LNCaP clone FGC (cell line): ENCODE data around the gene BSCL2.

Experiments
- DNase-seq: peaks from one replicate; pipeline ENCODE4 v3.0.0-alpha.2; 2011; ENCODE audit warnings: low read depth
- H3K4me3 ChIP-seq: 2 replicates; pipeline ENCODE4 v1.5.1; 2011; ENCODE audit warnings: mild to moderate bottlenecking, low read depth, low read length, control low read depth
- TF ChIP-seq, protein P1 (sequence below): IDR thresholded peaks from 2 replicates; pipeline ENCODE4 v1.5.1; 2012; ENCODE audit warnings: mild to moderate bottlenecking; ENCODE audit not compliant: control insufficient read depth, insufficient read depth; ENCODE audit errors: extremely low read depth

The BSCL2 gene

DNA sequence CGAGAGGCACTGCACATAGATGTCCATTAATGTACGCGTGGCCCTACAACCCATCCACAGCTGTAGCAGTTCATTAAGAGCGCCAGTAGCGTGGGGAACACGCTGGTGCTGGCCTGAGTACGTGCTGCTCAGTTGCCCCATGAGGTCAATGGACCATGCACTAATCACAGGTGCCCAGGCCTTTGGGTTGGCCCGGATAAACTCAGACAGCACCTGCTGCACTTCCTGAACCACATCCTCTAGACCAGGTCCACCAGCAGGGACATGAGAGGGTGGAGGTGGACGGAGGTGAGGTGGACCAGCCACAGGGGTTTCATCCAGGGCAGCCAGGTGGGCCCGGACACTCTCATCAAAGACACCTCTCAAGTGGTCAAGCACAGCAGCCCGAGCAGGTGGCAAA lies 57.7 kb downstream of the BSCL2 start:
- H3K4me3 ChIP-seq: no peak overlapping the region
- TF ChIP-seq, protein P1, sequence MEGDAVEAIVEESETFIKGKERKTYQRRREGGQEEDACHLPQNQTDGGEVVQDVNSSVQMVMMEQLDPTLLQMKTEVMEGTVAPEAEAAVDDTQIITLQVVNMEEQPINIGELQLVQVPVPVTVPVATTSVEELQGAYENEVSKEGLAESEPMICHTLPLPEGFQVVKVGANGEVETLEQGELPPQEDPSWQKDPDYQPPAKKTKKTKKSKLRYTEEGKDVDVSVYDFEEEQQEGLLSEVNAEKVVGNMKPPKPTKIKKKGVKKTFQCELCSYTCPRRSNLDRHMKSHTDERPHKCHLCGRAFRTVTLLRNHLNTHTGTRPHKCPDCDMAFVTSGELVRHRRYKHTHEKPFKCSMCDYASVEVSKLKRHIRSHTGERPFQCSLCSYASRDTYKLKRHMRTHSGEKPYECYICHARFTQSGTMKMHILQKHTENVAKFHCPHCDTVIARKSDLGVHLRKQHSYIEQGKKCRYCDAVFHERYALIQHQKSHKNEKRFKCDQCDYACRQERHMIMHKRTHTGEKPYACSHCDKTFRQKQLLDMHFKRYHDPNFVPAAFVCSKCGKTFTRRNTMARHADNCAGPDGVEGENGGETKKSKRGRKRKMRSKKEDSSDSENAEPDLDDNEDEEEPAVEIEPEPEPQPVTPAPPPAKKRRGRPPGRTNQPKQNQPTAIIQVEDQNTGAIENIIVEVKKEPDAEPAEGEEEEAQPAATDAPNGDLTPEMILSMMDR: no peak
- DNase-seq: no peak

DNA sequence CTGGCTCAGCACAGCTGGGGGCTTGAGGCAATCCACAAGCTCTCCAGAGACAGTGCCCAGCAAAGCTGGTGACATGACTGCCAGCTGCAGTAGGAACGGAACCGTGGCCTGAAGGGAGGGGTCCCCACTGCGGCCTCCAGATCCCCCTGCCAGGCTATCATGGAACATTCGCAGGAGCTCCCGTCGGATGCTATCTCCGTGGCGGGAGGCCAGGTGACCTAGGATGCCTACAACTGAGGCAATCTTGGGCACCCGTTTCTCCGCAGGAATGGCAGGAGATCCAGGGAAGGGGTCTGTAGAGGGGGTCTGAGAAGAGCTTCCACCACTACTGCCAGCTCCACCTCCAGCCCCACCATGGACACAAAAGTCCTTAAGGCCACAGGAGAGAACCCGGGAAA lies 58.3 kb downstream of the BSCL2 start:
- no peak overlapping the region for H3K4me3 ChIP-seq
- TF ChIP-seq, protein P1: no peak

DNA sequence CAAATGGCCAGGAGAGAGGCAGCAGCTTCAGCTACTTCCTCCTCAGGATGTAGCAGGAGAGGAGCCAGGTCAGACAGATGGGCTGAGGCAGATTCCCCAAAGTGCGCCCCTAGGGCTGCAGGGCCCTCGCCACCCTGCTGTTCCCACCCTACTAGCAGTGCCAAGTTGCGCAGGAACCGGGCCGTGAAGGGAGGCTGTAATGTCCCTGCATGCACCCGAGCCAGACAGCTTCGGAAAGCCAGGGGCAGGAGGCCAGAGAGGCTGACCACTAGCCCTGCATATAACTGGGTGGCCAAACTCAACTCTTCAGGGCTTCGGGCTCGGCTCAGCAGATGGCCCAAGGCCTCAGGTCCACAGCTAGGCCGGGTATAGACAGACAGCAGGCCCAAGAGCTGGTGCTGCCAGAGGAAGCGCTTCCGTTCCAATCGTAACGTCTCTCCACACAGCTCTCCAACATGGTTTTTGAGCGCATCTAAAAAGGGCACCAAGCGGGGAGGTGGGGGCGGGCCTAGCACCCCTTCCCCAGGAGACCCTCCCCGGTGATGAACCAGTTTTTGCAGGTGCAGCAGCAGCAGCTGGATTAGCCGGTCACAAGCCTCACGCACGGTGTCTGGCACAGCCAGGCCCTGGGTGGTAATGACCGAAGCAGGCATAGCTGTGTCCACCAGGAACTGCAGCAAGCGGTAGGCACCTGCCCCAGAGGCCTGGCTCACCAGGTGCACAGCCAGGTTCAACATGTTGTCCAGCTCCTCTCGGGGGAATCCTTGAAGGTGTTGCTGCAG lies 58.8 kb downstream of the BSCL2 start:
- TF ChIP-seq, protein P1: no peak
- no peak for DNase-seq
- no peak overlapping the region for H3K4me3 ChIP-seq

More for the DNA sequence above, 58.3 kb downstream of the BSCL2 start:
- DNase-seq: no peak

DNA sequence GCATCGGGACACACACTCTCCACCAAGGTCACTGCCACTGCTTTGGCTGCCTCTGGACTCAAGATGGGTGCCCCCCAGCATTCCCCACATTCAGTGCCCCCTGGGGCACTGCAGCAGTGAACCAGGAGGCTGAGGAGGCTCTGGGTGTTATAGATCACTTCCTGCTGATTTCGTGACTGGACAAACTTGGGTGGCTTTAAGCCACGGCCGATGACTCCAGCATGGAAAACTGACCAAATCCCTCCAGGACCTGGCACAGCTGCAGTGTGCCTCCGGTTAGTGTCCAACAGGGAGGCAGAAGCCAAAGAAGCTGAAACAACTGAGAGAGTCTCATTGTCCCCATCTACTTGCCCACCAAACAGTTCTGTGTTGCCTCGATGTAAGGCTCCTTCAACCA lies 59.6 kb downstream of the BSCL2 start:
- no peak for DNase-seq
- no peak overlapping the region for H3K4me3 ChIP-seq
- TF ChIP-seq, protein P1: no peak

DNA sequence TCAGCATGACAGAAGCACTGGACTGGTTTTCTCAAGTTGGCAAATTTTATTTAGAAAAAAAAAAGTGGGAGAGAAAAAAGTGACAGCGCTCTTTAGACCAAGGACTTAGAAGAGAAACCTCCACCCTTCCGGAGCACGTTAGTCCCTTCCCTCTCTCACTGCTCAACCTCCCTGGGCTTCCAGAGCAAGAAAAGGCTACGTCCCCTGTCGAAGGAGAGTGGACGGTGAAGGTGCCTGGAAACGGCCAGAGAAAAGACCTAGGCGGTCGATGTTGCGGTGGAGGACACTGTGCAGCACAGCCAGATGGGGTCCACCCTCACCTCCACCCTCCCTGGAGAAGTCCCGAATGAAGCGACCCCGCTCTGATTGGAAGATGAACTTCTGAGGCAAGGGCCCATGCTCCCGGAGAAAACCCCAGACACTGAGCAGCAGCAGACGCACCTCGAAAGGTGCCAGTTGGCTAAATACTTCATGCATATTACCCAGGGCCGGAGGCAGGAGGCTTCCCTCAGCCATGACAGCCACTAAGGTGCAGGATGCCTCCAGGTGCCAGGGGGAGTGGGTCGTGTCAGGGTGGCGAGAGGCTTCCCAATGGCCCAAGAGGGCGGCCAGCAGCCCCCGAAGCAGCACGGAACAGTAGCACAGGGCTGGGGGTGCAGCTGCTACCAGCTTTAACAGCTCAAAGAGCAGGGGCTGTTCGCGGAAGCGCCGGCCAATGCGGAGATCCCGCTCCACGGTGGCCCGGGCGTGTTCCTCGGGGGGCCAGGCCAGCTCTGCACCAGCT lies 60.2 kb downstream of the BSCL2 start:
- TF ChIP-seq, protein P1: no peak
- peak overlapping the region; percentile 6; the same call in 1 of the 2 replicates for H3K4me3 ChIP-seq
- DNase-seq: no peak

DNA sequence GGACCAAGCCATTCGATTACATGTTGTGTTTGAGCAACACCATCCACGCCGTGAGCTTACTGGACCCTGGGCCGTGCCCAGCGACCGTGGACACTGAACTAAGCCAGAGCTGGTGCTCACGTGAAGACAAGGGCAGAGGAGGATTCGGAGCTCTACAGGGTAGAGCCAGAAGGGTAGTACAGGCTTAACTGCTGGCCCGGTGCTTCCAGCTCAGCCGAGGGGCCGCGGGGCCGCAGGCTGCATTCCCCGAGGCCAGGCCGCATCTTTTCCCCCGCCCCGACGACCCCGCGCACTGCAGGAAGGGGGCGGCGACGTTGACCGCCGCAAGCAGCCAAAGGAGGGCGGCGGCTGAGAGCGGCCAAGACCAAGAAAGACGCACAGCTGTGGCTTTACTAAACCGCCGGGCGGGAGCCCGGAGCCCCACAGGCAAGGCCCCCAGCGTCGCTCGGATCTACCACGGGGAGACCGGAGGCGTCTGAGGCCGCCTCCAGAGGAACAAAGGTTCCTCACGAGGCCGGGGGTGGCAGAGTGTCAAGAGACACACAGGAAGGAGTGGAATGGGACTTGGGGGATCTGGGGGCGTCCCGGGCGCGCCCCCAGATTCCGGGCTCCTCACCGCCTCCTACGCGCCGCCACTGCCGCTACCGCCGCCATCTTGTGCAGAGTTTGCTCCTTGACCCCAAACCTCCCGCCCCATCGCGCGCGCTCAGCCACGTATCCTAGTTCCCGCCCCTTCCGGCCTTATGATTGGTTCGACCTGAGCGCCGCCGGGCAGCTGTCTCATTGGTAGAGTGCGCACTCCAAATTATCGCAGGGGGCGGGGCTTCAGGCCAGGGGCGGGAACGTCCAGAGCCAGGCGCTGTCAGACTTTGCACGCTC lies 61.0 kb downstream of the BSCL2 start, which contains the start of gene GANAB:
TSS of gene GANAB (minus strand) at position 668 of the 879 bp plus-strand sequence. CDS start at position 654, 14 bp downstream.
- DNase-seq: peak; percentile 90
- peak within 1 kb of the TSS; percentile 99 for H3K4me3 ChIP-seq
- TF ChIP-seq, protein P1: no peak
